ENCODE results near the gene CACNA2D2.

The CACNA2D2 gene

GRCh38 chr3:50325113-50325480 is 178.3 kb downstream of the CACNA2D2 start:
- in situ Hi-C loops (cut with MboI; ENCODE audit: low sequenced_read_pairs, unreplicated experiment): no loop called here
- no peak for TF ChIP-seq CTCF (IDR thresholded peaks at IDR 0.05; ENCODE audit: borderline replicate concordance, control extremely low read depth, extremely low read depth, insufficient read depth, missing control alignments)
- no peak for DNase-seq (ENCODE audit: low spot score)

GRCh38 chr3:50324351-50325112 is 178.9 kb downstream of the CACNA2D2 start:
- DNase-seq (ENCODE audit: low spot score): peak; percentile 72
- in situ Hi-C loops (cut with MboI; ENCODE audit: low sequenced_read_pairs, unreplicated experiment): no loop called here
- TF ChIP-seq CTCF (IDR thresholded peaks at IDR 0.05; ENCODE audit: borderline replicate concordance, control extremely low read depth, extremely low read depth, insufficient read depth, missing control alignments): peak; percentile 73

DNA sequence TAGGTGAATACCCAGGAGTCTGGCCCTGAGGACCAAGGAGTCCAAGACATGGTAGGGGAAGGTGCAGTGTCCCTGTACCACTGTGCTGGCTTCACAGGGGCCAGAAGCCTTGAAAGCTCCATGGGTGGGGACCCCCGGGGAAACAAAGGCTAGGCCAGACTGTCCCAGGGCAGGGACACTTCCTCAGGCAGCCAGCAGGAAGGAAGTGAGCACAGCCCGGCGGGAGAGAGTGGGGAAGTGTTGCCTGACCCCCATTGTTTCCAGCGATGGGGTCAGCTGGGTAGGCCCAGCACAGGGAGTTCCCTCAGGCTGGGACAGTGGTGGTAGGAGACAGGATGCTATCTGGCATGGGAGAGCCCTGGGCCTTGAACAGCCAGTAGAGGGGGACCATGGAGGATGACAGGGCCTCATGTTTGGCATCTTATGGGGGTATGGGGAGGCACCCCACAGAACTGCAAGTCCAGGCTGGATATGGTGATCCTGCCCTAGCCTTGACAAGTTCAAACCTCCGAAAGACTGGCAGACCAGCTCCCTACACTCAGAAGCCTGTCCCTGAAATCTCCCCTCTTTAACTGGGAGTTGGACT is 179.7 kb downstream of the CACNA2D2 start:
- TF ChIP-seq CTCF (IDR thresholded peaks at IDR 0.05; ENCODE audit: borderline replicate concordance, control extremely low read depth, extremely low read depth, insufficient read depth, missing control alignments): no peak
- no peak for DNase-seq (ENCODE audit: low spot score)
- in situ Hi-C loops (cut with MboI; ENCODE audit: low sequenced_read_pairs, unreplicated experiment): no loop called here

DNA sequence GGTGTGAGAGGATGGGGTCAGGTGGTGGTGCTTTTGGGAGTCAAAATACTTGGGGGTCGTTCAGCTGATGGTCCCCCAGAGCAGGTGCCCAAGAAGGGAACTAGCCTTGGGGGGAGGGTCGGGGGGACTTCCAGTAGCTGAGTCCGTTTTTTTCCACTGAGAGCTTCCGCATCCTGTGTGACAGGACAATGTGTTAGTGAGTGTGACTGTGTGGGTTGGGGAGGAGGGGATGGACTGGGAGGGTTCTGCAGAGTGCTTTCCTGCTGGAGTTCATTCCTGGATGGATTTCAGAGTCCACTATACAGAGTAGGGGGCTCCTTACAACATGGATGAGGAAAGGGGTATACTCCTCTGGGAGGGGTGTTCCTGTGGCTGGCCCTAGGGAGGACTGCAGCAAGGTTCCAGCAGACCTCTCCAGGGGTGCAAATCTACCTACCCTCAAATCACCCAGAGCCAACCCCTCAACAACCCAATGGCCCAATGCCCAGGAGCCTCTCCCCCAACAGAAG is 180.3 kb downstream of the CACNA2D2 start:
- TF ChIP-seq CTCF (IDR thresholded peaks at IDR 0.05; ENCODE audit: borderline replicate concordance, control extremely low read depth, extremely low read depth, insufficient read depth, missing control alignments): no peak
- in situ Hi-C loops (cut with MboI; ENCODE audit: low sequenced_read_pairs, unreplicated experiment): no loop called here
- DNase-seq (ENCODE audit: low spot score): no peak

DNA sequence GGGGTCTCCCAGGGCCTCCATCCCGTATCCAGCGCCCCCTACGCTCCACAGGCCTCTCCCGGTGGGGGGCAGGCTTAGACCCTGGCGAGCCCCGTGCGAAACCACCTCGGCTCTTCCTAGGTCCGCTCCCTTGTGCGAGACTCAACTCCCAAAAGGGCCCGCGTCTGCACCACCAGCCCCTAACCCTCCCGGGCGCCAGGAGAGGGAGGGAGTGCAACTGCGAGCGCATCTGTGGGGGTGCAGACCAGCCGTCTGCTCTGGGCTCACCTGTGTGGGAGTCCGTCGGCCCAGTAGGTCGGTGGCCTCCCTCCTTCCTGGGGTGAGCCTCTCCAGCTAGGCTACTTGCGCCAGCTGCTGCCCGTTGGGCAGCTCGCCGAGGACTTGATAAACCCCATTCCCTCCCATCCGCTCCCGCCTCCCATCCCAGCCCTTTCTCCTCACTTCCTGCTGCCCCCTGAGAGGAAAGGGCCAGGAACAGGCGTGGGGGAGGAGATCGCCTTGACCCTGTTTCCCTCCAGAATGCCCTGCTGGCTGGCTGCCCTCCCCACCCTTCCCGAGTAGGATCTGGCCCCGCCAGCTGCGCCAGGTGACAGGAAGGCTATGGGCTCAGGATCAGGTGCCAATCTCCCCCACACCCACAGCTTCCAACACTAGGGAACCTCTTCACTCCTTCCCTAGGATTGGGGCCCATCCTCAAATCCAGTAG is 180.9 kb downstream of the CACNA2D2 start, which contains the start of gene HYAL2:
Gene HYAL2, minus strand, starts transcription at position 360 of the 706 bp plus-strand sequence. CDS start 2,256 bp downstream, outside the sequence.
- no peak for TF ChIP-seq CTCF (IDR thresholded peaks at IDR 0.05; ENCODE audit: borderline replicate concordance, control extremely low read depth, extremely low read depth, insufficient read depth, missing control alignments)
- in situ Hi-C loops (cut with MboI; ENCODE audit: low sequenced_read_pairs, unreplicated experiment): no loop called here
- no peak for DNase-seq (ENCODE audit: low spot score)

DNA sequence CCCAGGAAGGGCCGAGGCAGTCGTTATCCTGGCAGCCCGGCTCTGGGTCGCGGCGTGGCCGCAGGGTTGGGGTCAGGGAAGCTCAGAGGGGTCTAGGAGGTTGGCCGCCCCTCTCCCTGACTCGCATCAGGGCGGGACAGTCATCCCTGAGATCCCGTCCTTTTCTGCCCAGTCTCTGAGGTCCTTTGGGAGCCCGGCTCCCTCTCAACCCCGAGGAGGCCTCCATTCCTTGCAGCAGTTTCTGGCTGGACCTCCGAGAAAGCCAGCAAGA is 181.4 kb downstream of the CACNA2D2 start:
- no peak for DNase-seq (ENCODE audit: low spot score)
- TF ChIP-seq CTCF (IDR thresholded peaks at IDR 0.05; ENCODE audit: borderline replicate concordance, control extremely low read depth, extremely low read depth, insufficient read depth, missing control alignments): no peak
- in situ Hi-C loops (cut with MboI; ENCODE audit: low sequenced_read_pairs, unreplicated experiment): no loop called here
